Stimulated activated CD8-positive, alpha-beta memory T cell treated with anti-CD3 and anti-CD28 coated beads, Interleukin-7, amount 100 ng/mL, for 4 hours (primary cell): ENCODE measurements around the gene SPRR1A.

Source experiments
- DNase-seq, 2 donors: peaks; one replicate each; pipeline ENCODE4 v3.0.0-alpha.2; 2020; ENCODE audit warnings: low read depth in 2 of 2

Gene SPRR1A

GRCh38 chr1:152983743-152984142 lies at the start of gene SPRR1A:
Gene SPRR1A, plus strand, starts transcription at chr1:152984081. Its CDS starts 1,150 bp downstream, at chr1:152985231.
- no peak for DNase-seq

- DNase-seq: no peak
These were observed 43.3 kb upstream of the SPRR1A start for GRCh38 chr1:152940614-152941013.

- no peak for DNase-seq
These were observed 42.7 kb upstream of the SPRR1A start for GRCh38 chr1:152941037-152941711.

- DNase-seq: no peak
These were observed 41.7 kb upstream of the SPRR1A start for GRCh38 chr1:152942161-152942560.

GRCh38 chr1:152946248-152946647 lies 37.6 kb upstream of the SPRR1A start:
- no peak for DNase-seq

GRCh38 chr1:152946651-152947256 lies 37.1 kb upstream of the SPRR1A start, which contains the start of gene SPRR5:
Gene SPRR5, plus strand, starts transcription at chr1:152947206. Its CDS starts 1,349 bp downstream, at chr1:152948555.
- DNase-seq: no peak

- DNase-seq: no peak
These were observed 32.2 kb upstream of the SPRR1A start for GRCh38 chr1:152951711-152952110.

- no peak for DNase-seq
These were observed 30.1 kb upstream of the SPRR1A start for GRCh38 chr1:152953761-152954160.

GRCh38 chr1:152954436-152954835 lies 29.4 kb upstream of the SPRR1A start:
- DNase-seq: no peak

- DNase-seq: no peak
These were observed 26.3 kb upstream of the SPRR1A start for GRCh38 chr1:152957561-152957960.

- DNase-seq: no peak
These were observed 24.6 kb upstream of the SPRR1A start for GRCh38 chr1:152959273-152959672.

GRCh38 chr1:152959801-152960451 lies 24.0 kb upstream of the SPRR1A start:
- DNase-seq: no peak

- DNase-seq: no peak
These were observed 23.3 kb upstream of the SPRR1A start for GRCh38 chr1:152960452-152961044.

GRCh38 chr1:152961226-152961891 lies 22.5 kb upstream of the SPRR1A start:
- DNase-seq: no peak

- DNase-seq: no peak
These were observed 20.9 kb upstream of the SPRR1A start for GRCh38 chr1:152962876-152963415.

GRCh38 chr1:152964536-152964935 lies 19.3 kb upstream of the SPRR1A start:
- no peak for DNase-seq

GRCh38 chr1:152965853-152966252 lies 18.0 kb upstream of the SPRR1A start:
- DNase-seq: no peak

- no peak for DNase-seq
These were observed 16.7 kb upstream of the SPRR1A start for GRCh38 chr1:152967201-152967600.

- no peak for DNase-seq
These were observed 15.6 kb upstream of the SPRR1A start for GRCh38 chr1:152968248-152968647.

- no peak for DNase-seq
These were observed 14.8 kb upstream of the SPRR1A start for GRCh38 chr1:152969036-152969435.

GRCh38 chr1:152970495-152970894 lies 13.4 kb upstream of the SPRR1A start, which contains the start of gene SPRR4:
Gene SPRR4, plus strand, starts transcription at chr1:152970648. Its CDS starts 1,243 bp downstream, at chr1:152971891.
- no peak for DNase-seq
